Caco-2 (cell line): ENCODE data around the gene PHTF1. TPM values are rescaled to one million over a fixed set of nuclear protein-coding genes. Genes with fewer than 3 reads are reported as not detected.

Source experiments
- BruUV-seq: library from RNA; stranded (reverse); fragments of 400-500 nt; replicated peaks from 2 replicates; lab custom pipeline; 2021; lab: Mats Ljungman, UMichigan
- CTCF ChIA-PET: fragments of 300-600 bp; sonication (Branson Sonifier 250); formaldehyde crosslinking; loops from one replicate; lab custom pipeline; 2022; ENCODE audit warnings: antibody characterized with exemption; lab: Charles Lee
- POLR2A ChIA-PET: fragments of 300-600 bp; sonication (Branson Sonifier 250); formaldehyde crosslinking; loops from one replicate; lab custom pipeline; 2022; ENCODE audit warnings: antibody characterized with exemption; lab: Charles Lee
- DNase-seq, 2 experiments: peaks; one replicate each; pipeline versions ENCODE4 v3.0.0 to v3.0.0-alpha.2; 2020 to 2022
- H3K27me3 ChIP-seq: replicated peaks from 2 replicates; pipeline ENCODE4 v1.6.0; 2011; ENCODE audit warnings: low read length; ENCODE audit not compliant: control insufficient read depth, insufficient read depth
- H3K36me3 ChIP-seq: 2 replicates; pipeline ENCODE4 v1.5.1; 2011; ENCODE audit warnings: low read length; ENCODE audit not compliant: control insufficient read depth, insufficient read depth
- H3K4me1 ChIP-seq: fragments of 250-450 bp; sonication (Bioruptor Pico); 2 replicates; pipeline ENCODE4 v1.5.1; 2020; ENCODE audit warnings: mild to moderate bottlenecking
- H3K4me3 ChIP-seq: 2 replicates; pipeline ENCODE4 v1.5.1; 2011; ENCODE audit warnings: low read depth, mild to moderate bottlenecking, control low read depth, low read length
- H3K9me3 ChIP-seq: fragments of 250-450 bp; sonication (Bioruptor Pico); 2 replicates; pipeline ENCODE4 v1.5.1; 2020; ENCODE audit warnings: mild to moderate bottlenecking, moderate library complexity
- H3K27ac Mint-ChIP-seq: one replicate; pipeline ENCODE4 v1.8.0; 2022; ENCODE audit warnings: mixed read lengths; ENCODE audit not compliant: unreplicated experiment
- H3K27me3 Mint-ChIP-seq: one replicate; pipeline ENCODE4 v1.8.0; 2022; ENCODE audit warnings: mixed read lengths; ENCODE audit not compliant: insufficient read depth, unreplicated experiment
- H3K36me3 Mint-ChIP-seq: one replicate; pipeline ENCODE4 v1.8.0; 2022; ENCODE audit warnings: mild to moderate bottlenecking, mixed read lengths; ENCODE audit not compliant: insufficient read depth, unreplicated experiment
- H3K4me1 Mint-ChIP-seq: one replicate; pipeline ENCODE4 v1.8.0; 2022; ENCODE audit warnings: low read depth, mixed read lengths; ENCODE audit not compliant: unreplicated experiment
- H3K4me3 Mint-ChIP-seq: one replicate; pipeline ENCODE4 v1.8.0; 2022; ENCODE audit warnings: mild to moderate bottlenecking, moderate library complexity, mixed read lengths; ENCODE audit not compliant: unreplicated experiment
- H3K9me3 Mint-ChIP-seq: one replicate; pipeline ENCODE4 v1.8.0; 2022; ENCODE audit warnings: mixed read lengths; ENCODE audit not compliant: unreplicated experiment
- CTCF ChIP-seq, 2 experiments: fragments of 200-600 bp in 1 of 2; IDR thresholded peaks; 1 replicate in 1 of 2; 2 replicates in 1 of 2; pipeline versions ENCODE4 v1.5.1 to v1.8.0; 2011 to 2022; ENCODE audit warnings: antibody characterized with exemption in 1 of 2, control low read depth in 1 of 2, inconsistent platforms in 1 of 2, low read depth in 1 of 2, low read length in 1 of 2, mild to moderate bottlenecking in 1 of 2, moderate library complexity in 1 of 2; ENCODE audit not compliant: insufficient read depth in 1 of 2, severe bottlenecking in 1 of 2, unreplicated experiment in 1 of 2
- intact Hi-C: fragments of 100-400 bp; cut with micrococcal nuclease; formaldehyde crosslinking; loops from one replicate; pipeline ENCODE4 v1.10.0; 2022; ENCODE audit not compliant: unreplicated experiment
- total RNA-seq: library from RNA; stranded (reverse); gene quantifications from 2 replicates; pipeline ENCODE4 v1.2.3, GENCODE V29; 2022

PHTF1 gene
- total RNA-seq, 1 experiment from 2014 or later: 10.4 TPM

- BruUV-seq: no TSS peak
- intact Hi-C loops: no loop called here
- H3K36me3 ChIP-seq: no peaks in the 10 kb centered on the region
- no peaks in the 10 kb centered on the region for H3K9me3 ChIP-seq
- no peak for DNase-seq
- H3K9me3 Mint-ChIP-seq: no peaks in the 10 kb centered on the region
- H3K4me1 Mint-ChIP-seq: peaks cover 2% of the 10 kb centered on the region
- TF ChIP-seq CTCF (IDR thresholded peaks at IDR 0.05; ENCODE audit: insufficient read depth in 1 of 2, low read depth in 1 of 2, low read length in 1 of 2, severe bottlenecking in 1 of 2, unreplicated experiment in 1 of 2): no peak
- no peaks in the 10 kb centered on the region for H3K27me3 ChIP-seq
- no peaks in the 10 kb centered on the region for H3K27me3 Mint-ChIP-seq
- POLR2A ChIA-PET: no interaction called here
- no peaks in the 10 kb centered on the region for H3K36me3 Mint-ChIP-seq
- H3K4me3 ChIP-seq: no peak overlapping the region
- no peak overlapping the region for H3K27ac Mint-ChIP-seq
- peaks cover 20% of the 10 kb centered on the region for H3K4me1 ChIP-seq
- CTCF ChIA-PET: no interaction called here
- no peak overlapping the region for H3K4me3 Mint-ChIP-seq
Observed at GRCh38 chr1:113780374-113781146, 21.3 kb upstream of the PHTF1 start.

- no peak for TF ChIP-seq CTCF (IDR thresholded peaks at IDR 0.05; ENCODE audit: insufficient read depth in 1 of 2, low read depth in 1 of 2, low read length in 1 of 2, severe bottlenecking in 1 of 2, unreplicated experiment in 1 of 2)
- intact Hi-C loops: no loop called here
- no peaks in the 10 kb centered on the region for H3K36me3 Mint-ChIP-seq
- no peaks in the 10 kb centered on the region for H3K9me3 ChIP-seq
- POLR2A ChIA-PET: no interaction called here
- H3K27me3 Mint-ChIP-seq: no peaks in the 10 kb centered on the region
- no peaks in the 10 kb centered on the region for H3K27me3 ChIP-seq
- no peak overlapping the region for H3K4me3 ChIP-seq
- DNase-seq: no peak
- BruUV-seq: no TSS peak
- CTCF ChIA-PET: no interaction called here
- H3K36me3 ChIP-seq: no peaks in the 10 kb centered on the region
- H3K27ac Mint-ChIP-seq: no peak overlapping the region
- no peaks in the 10 kb centered on the region for H3K4me1 Mint-ChIP-seq
- H3K9me3 Mint-ChIP-seq: no peaks in the 10 kb centered on the region
- H3K4me1 ChIP-seq: peaks cover 13% of the 10 kb centered on the region; the same call in 1 of the 2 replicates
- no peak overlapping the region for H3K4me3 Mint-ChIP-seq
Observed at GRCh38 chr1:113779542-113779941, 20.3 kb upstream of the PHTF1 start.

GRCh38 chr1:113777561-113777960 lies 18.3 kb upstream of the PHTF1 start:
- no peak for DNase-seq
- intact Hi-C loops: no loop called here
- Histone ChIP-seq H3K27me3 (no peaks in the 10 kb centered on the region), H3K4me1 (0 out of 2 replicates have a peak, but pooled peaks cover 5% of the 10 kb centered on the region), H3K9me3 (no peaks in the 10 kb centered on the region), H3K36me3 (no peaks in the 10 kb centered on the region), H3K4me3 (no peak overlapping the region)
- Mint-ChIP-seq H3K27me3 (no peaks in the 10 kb centered on the region), H3K36me3 (no peaks in the 10 kb centered on the region), H3K4me3 (no peak overlapping the region), H3K27ac (no peak overlapping the region), H3K9me3 (no peaks in the 10 kb centered on the region), H3K4me1 (no peaks in the 10 kb centered on the region)
- no peak for TF ChIP-seq CTCF (IDR thresholded peaks at IDR 0.05; ENCODE audit: insufficient read depth in 1 of 2, low read depth in 1 of 2, low read length in 1 of 2, severe bottlenecking in 1 of 2, unreplicated experiment in 1 of 2)
- ChIA-PET CTCF (no interaction called here), POLR2A (no interaction called here)
- no TSS peak for BruUV-seq
